NT2/D1 (cell line): ENCODE measurements around the gene BMP4.

Experiments used
- SUZ12 ChIP-seq: IDR thresholded peaks from 2 replicates; pipeline ENCODE4 v1.6.1; 2011; ENCODE audit not compliant: insufficient read length, insufficient read depth; ENCODE audit errors: extremely low read depth
- YY1 ChIP-seq: IDR thresholded peaks from 2 replicates; pipeline ENCODE4 v1.6.1; 2011; ENCODE audit not compliant: insufficient read length, insufficient read depth
- ZNF274 ChIP-seq: IDR thresholded peaks from 2 replicates; pipeline ENCODE4 v1.6.1; 2011; ENCODE audit warnings: mild to moderate bottlenecking, low read depth, low read length

GRCh38 chr14:53949201-53949600 is 7.4 kb downstream of the BMP4 start:
- TF ChIP-seq YY1: no peak
- no peak for TF ChIP-seq SUZ12
- TF ChIP-seq ZNF274: no peak
